ENCODE measurements around the gene OR2H1.

OR2H1 gene

GRCh38 chr6:29483735-29484134 is 26.8 kb downstream of the OR2H1 start:
- no peak for DNase-seq (ENCODE audit: low read depth in 2 of 2)

DNA sequence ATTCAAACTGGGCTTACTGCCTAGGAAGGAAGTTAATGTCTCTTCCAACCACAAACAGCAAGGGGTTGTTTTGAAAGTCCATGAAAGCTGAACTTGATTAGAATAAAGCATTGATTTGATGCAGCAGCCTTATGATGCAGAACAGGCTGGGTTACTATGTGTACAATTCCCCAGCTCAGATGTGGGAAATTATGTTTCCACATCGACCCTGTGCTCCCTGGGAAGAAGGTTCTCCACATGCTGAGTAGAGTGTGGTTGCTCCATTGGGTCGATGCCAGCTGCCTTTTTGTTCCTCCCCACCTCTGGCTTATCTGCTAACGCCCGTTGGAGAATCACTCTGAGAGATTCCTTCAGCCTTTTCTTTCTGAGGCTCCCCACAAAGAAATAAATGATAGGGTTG is 29.6 kb downstream of the OR2H1 start:
- no peak for DNase-seq (ENCODE audit: low read depth in 2 of 2)

DNA sequence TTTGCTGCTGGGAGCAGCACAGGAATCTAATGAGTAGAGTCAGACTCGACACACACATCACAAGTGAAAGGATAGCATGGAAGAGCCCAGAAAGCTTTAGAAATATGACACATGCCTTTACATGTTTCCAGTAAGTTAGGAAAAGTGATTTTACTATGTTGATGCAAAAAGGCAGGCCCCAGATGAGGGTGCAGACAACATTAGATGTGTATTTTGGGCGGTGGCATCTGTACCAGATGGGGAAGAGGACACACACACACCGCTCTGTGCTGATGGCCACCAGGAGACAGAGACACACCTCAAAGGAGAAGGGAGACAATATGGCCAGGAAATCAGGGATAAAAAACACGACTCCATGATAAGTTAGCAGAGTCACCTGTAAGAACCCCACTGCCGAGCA is 30.2 kb downstream of the OR2H1 start:
- DNase-seq (ENCODE audit: low read depth in 2 of 2), result no peak

GRCh38 chr6:29487660-29488059 is 30.7 kb downstream of the OR2H1 start, which contains the start of gene MAS1L:
MAS1L (minus strand) TSS chr6:29487956; CDS start chr6:29487902, 54 bp downstream.
- DNase-seq (ENCODE audit: low read depth in 2 of 2), result no peak

GRCh38 chr6:29488874-29489273 is 31.9 kb downstream of the OR2H1 start:
- no peak for DNase-seq (ENCODE audit: low read depth in 2 of 2)

GRCh38 chr6:29489286-29489685 is 32.3 kb downstream of the OR2H1 start:
- DNase-seq (ENCODE audit: low read depth in 2 of 2), result no peak

- DNase-seq (ENCODE audit: low read depth in 2 of 2), result no peak
These were observed 33.1 kb downstream of the OR2H1 start for GRCh38 chr6:29490055-29490454.

- no peak for DNase-seq (ENCODE audit: low read depth in 2 of 2)
These were observed 33.6 kb downstream of the OR2H1 start for GRCh38 chr6:29490552-29490951.

DNA sequence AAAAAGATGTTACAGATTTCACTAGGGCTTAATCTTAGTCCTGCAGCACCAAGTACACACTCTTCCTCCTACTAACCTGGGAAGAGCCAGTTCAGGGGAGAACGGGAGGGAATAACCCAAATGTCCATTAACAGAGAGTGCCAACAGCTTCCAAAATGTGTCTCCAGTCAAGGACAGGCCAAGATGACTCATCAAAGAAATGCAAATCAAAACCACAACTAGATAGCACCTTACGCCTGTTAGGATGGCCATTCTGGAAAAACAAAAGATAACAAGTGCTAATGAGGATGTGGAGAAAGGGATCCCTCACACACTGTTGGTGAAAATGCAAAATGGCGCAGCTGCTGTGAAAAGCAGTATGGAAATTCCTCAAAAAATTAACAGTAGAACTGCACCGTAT is 34.6 kb downstream of the OR2H1 start:
- no peak for DNase-seq (ENCODE audit: low read depth in 2 of 2)

- no peak for DNase-seq (ENCODE audit: low read depth in 2 of 2)
These were observed 36.3 kb downstream of the OR2H1 start for GRCh38 chr6:29493261-29493660.

DNA sequence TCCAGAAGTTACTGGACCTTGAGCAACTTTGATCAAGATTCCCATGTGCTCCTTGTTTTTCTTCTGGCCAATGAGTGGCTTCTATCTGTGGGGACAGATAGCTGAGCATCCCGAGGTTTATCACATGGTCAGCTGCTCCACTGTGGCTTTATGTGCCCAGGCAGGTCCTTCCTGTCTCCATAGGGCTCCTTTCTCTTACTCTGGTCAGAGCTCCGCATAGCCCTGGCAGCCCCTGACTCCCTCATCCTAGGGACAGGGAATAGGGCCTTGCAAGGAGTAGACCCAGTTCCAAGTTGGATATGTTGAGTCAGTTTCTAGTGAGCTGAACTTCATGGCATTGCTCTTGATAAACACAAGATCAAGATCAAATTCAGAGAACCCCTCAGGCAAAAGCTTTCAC is 37.2 kb downstream of the OR2H1 start:
- no peak for DNase-seq (ENCODE audit: low read depth in 2 of 2)

- no peak for DNase-seq (ENCODE audit: low read depth in 2 of 2)
These were observed 38.6 kb downstream of the OR2H1 start for GRCh38 chr6:29495571-29495970.

DNA sequence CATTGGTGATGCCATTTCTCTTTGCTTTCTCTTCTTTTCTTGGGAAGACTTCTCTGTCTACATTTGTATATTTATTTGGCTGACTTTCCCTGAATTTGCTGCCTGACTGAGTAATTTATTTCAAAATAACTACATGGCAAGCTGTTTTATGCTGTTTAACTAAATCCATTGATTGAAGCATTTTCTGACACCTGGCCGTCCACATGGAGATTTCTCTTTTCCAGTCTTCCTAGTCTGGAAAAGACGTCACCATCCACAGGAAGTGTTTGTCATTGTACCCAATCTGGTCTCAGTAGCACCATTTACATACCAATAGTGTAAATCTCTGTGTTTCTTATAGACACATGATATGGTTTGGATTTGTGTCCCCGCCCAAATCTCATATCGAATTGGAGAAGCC is 40.0 kb downstream of the OR2H1 start:
- no peak for DNase-seq (ENCODE audit: low read depth in 2 of 2)

DNA sequence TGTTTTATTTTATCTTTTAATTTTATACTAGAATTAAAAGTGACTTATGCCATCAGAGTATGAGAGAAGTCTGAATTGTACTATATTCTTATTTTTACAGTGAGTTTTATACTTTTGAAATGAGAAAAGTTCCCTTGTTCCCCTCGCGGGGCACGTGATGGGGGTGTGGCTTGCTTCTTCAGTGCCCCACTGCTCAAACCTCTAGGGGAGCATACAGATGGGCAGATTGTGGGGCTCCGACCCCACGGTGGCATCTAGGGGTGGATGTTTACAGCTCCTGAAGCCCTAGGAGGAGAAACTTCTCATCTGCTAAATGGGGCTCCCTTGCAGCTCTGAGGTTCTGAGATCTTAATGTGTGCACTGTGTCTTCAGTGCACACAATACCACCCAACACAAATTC is 42.7 kb downstream of the OR2H1 start:
- DNase-seq (ENCODE audit: low read depth in 2 of 2), result no peak

DNA sequence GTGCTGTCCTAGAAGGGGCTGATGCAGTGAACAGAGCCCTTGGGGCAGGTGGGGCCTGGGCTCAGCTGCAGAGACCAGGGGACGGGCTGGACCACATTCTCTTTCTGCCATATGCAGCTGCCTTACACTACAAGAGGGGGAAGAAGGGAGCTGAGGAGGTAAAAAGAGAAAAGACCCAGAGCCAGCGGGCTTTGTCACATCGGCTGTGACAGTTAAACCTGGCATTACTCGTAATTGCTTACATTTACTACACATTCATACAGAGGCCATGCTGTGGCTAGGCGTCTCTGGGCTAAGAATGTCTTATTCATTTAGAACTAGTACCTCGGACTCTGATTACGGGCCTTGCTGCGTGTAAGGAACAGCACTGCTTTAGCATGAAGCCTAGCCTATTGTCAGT is 43.6 kb downstream of the OR2H1 start:
- no peak for DNase-seq (ENCODE audit: low read depth in 2 of 2)

GRCh38 chr6:29501106-29501505 is 44.2 kb downstream of the OR2H1 start:
- no peak for DNase-seq (ENCODE audit: low read depth in 2 of 2)

DNA sequence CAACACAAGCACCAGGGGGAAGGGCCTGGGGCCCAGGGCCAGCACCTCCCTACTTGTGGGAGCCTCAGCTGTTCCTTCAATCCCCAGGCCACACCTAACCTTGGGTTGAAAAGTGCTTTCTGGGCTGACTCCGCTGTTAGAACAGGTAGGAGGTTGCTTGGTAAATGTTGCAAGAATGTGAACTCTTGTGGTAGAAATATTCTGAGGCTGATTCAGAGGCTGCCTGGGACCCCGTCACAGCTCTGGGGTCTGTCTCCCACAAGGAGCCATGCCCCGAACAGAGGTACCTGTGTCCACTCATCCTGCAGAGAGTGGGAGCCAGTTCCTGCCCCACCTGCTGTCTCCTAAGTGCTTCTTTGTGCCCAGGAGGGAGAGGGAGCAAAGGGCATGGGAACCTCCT is 45.2 kb downstream of the OR2H1 start:
- no peak for DNase-seq (ENCODE audit: low read depth in 2 of 2)

GRCh38 chr6:29502597-29502996 is 45.6 kb downstream of the OR2H1 start:
- DNase-seq (ENCODE audit: low read depth in 2 of 2), result no peak

DNA sequence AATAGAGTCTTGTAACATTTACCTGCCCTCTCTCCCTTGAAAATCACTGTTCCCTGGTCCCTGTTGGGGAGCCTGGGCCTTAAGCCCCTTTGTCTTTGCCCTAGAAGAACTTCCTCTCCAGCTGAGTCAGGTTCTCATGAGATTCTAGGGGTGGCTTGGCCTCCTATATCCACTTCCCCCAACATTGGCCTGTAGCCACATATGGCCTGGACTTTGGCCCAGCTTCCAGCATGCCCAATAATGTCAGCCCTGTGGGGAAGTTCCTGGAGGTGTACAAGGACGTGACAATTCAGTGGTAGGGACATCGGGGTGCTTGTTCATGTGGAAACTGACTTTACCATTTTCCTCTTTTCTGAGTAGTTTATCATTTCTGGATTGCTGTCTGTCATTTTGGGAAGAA is 48.0 kb downstream of the OR2H1 start:
- no peak for DNase-seq (ENCODE audit: low read depth in 2 of 2)

DNA sequence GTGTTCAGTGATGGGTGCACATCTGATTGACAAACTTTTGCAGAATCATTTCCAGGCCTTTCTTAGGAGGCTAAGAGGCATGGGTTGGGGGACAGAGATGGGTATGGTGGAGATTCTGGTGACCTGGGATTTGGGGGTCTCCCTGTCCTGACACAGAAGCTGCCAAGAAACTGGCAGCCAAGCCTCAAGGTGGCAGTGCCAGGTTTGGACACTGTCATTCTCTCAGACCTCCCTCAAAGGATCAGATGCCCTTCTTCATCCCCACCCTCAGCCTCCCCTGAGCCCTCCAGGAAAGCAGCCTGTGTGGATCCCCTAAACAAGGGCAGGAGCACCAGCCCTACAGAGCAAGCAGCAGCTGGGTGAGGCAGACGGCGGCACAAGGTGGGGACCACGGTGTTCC is 48.9 kb downstream of the OR2H1 start:
- no peak for DNase-seq (ENCODE audit: low read depth in 2 of 2)

DNA sequence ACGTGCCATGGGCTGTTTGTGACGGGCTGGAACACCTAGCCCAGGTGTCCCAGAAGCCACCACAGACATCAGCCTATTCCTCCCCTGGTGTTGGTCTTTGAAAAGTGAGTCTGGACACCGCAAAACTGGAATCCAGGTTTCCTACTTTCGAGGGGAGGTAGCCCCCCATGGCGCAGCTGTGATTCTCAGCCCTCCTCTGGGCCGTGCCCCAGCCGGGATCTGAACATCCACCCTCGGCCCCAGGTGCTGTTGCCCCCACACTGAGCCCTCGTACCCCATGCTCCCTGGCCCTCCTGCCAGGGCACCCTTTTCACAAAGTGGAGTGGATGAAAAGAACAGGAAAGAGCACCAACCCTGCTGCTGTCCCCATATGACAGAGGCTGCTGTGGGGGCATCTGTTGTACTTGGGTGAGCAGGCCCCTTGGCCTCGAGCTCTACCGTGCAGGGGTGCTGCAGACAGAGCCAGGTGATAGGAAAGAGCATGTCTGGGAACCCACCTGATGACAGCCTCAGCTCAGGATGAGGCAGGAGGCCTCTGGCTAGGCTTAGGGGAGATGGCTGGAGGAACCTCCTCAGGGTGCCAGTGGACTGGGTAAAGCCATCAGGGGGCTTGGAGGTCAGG is 49.6 kb downstream of the OR2H1 start:
- no peak for DNase-seq (ENCODE audit: low read depth in 2 of 2)

GRCh38 chr6:29507319-29507718 is 50.4 kb downstream of the OR2H1 start:
- DNase-seq (ENCODE audit: low read depth in 2 of 2), result no peak

GRCh38 chr6:29509239-29509638 is 52.3 kb downstream of the OR2H1 start:
- no peak for DNase-seq (ENCODE audit: low read depth in 2 of 2)

DNA sequence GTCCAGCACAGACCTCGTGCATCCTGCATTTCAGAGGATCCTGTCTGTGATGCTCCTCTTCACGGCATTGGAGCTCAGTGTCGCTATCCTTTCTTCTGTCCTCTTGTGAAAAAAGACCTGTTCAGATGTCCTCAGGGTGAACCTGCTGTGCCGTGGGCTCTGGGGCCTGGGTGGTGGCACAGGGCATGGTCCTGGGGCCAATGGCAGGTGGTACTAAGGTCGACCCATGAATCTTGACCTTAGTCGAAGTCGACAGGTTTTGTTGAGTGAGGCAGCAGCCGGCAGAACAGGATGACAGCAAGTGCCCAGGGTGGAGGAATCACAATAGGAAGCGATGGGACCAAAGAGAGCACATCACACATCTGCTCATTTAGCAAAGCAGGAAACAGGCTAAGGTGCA is 52.8 kb downstream of the OR2H1 start:
- DNase-seq (ENCODE audit: low read depth in 2 of 2), result no peak
